Heart right ventricle (tissue), 16 donors: ENCODE measurements around the gene ST8SIA2. TPM values are rescaled to one million over a fixed set of nuclear protein-coding genes. Genes with fewer than 3 reads are reported as not detected.

Experiments
- ATAC-seq, 8 donors: fragments of 200-7000 bp; cut with Tn5 transposase; one replicate each; pipeline ENCODE4 v1.9.1; 2020; ENCODE audit warnings: mild to moderate bottlenecking in 8 of 8, moderate library complexity in 8 of 8, moderate number of reproducible peaks in 1 of 8
- DNase-seq, 2 donors: peaks; one replicate each; pipeline ENCODE4 v3.0.0-alpha.2; 2020
- H3K27ac ChIP-seq, 10 donors: fragments of 200-600 bp; sonication (generic) in 2 of 10; one replicate each; pipeline versions ENCODE4 v1.5.0 to v1.8.0; 2020 to 2022; ENCODE audit warnings: mild to moderate bottlenecking in 3 of 10
- H3K27me3 ChIP-seq, 7 donors: fragments of 200-600 bp; one replicate each; pipeline ENCODE4 v1.8.0; 2021 to 2022; ENCODE audit warnings: mild to moderate bottlenecking in 2 of 7
- H3K36me3 ChIP-seq, 9 donors: fragments of 200-600 bp; sonication (generic) in 1 of 9; one replicate each; pipeline versions ENCODE4 v1.5.0 to v1.8.0; 2020 to 2022; ENCODE audit warnings: mild to moderate bottlenecking in 2 of 9
- H3K4me1 ChIP-seq, 9 donors: fragments of 200-600 bp; sonication (generic) in 1 of 9; one replicate each; pipeline versions ENCODE4 v1.5.0 to v1.8.0; 2020 to 2022; ENCODE audit warnings: mild to moderate bottlenecking in 4 of 9
- H3K4me3 ChIP-seq, 10 donors: fragments of 200-600 bp; sonication (generic) in 2 of 10; one replicate each; pipeline versions ENCODE4 v1.5.0 to v1.8.0; 2020 to 2022; ENCODE audit warnings: mild to moderate bottlenecking in 7 of 10, moderate library complexity in 2 of 10
- H3K9me3 ChIP-seq, 11 donors: fragments of 200-600 bp in 10 of 11; sonication (generic) in 2 of 11; one replicate each; pipeline versions ENCODE4 v1.5.0 to v1.8.0; 2013 to 2022; ENCODE audit warnings: mild to moderate bottlenecking in 2 of 11, control low read depth in 1 of 11, moderate library complexity in 1 of 11
- WGBS, 2 donors: extraction: QIAGEN DNeasy Blood & Tissue Kit; methylation state at CpG; one replicate each; pipeline ENCODE4 v1.1.7; 2013; ENCODE audit warnings: inconsistent platforms in 1 of 2; 5-methylcytosine and 5-hydroxymethylcytosine counted together
- intact Hi-C, 10 donors: fragments of 100-400 bp; cut with DNase I; formaldehyde crosslinking; loops; one replicate each; pipeline versions ENCODE4 v1.11.1 to v1.14.2; 2022
- polyA plus RNA-seq, 2 donors: library from polyadenylated mRNA; stranded (reverse); fragments of 200-250 nt; gene quantifications; one replicate each; pipeline ENCODE4 v1.2.3, GENCODE V29; 2013
- total RNA-seq, 10 donors: library from RNA; stranded (reverse); fragmentation: NEBNext Ultra II Directional in 3 of 10; extraction: Animal tissue kit (Norgen Biotek cat#: 25700) in 3 of 10; gene quantifications; one replicate each; pipeline versions ENCODE4 v1.2.1 to v1.2.4, GENCODE V29; 2021 to 2023
- TF ChIP-seq, protein P1 (sequence below), 9 donors: fragments of 200-600 bp; sonication (generic) in 2 of 9; IDR thresholded peaks; one replicate each; pipeline versions ENCODE4 v1.5.0 to v1.8.0; 2021 to 2022; ENCODE audit warnings: antibody characterized with exemption in 9 of 9, mild to moderate bottlenecking in 5 of 9, moderate library complexity in 1 of 9
- donor health status: Arrhythmogenic right ventricular cardiomyopathy.
- donor health status: ischemic (EF 13 %, LVEDD 7.1; RV severe dilation, severe dysfunction).
- donor health status: healthy with polysubstance abuse.
- donor health status: DM: no; HTN: yes; CAD: no.
- donor health status: DM: no; HTN: no; CAD: no.
- donor health status: ischemic (EF 25% LVEDD 6.9; RV normal size, moderate dysfunction).
- donor health status: ischemic (EF 25% LVEDD 5.7; RV mildly dilated, moderate dysfunction).
- donor health status: healthy.
- donor health status: DM: yes; HTN: yes; CAD: no.
- donor health status: Ischemic cardiomyopathy.
- donor health status: ischemic (EF 35%, LVEDD 5.7; RV mildly dilated, moderate dysfunction).
- donor health status: nonischemic (EF 11% LVEDD 7.7; RV severe dilation, severe dysfunction).
- donor health status: DM: yes; HTN: yes; CAD: no.
- donor health status: PGD.
- donor health status: ischemic (EF 29% LVEDD 5.4; RV normal size, mild dysfunction).
- donor health status: nonischemic (EF 23%, LVEDD 6.1; RV moderate dilation, normal function).

ST8SIA2 gene
- total and polyA plus RNA-seq, 12 donors: 0.23 to 12.2 (median 3.2) TPM

DNA sequence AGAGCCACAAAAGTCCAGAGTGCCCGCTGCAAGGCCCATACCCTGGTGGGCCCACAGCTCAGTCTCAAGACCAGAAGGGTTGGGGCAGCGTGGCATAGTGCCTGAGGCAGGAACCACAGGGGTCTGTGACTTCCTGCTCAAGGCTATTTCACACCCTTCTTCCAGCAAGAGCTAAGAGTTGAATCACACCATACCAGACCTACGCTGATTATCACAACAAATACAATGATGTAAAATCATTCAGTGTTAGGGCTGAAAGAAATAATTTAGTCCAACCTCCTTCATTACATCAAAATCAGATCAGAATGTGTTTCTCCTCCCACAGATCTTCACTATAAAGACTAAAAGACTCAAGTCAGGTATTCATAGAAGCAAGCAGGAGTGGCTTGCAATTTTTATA, 27.8 kb upstream of the ST8SIA2 start:
- Histone ChIP-seq H3K36me3 (no peaks in the 10 kb centered on the region), H3K27me3 (peaks cover 0 to 8% (median 4%) of the 10 kb centered on the region in 7 donors), H3K4me3 (no peak overlapping the region), H3K9me3 (no peaks in the 10 kb centered on the region), H3K27ac (no peak overlapping the region), H3K4me1 (no peaks in the 10 kb centered on the region)
- TF ChIP-seq, protein P1, sequence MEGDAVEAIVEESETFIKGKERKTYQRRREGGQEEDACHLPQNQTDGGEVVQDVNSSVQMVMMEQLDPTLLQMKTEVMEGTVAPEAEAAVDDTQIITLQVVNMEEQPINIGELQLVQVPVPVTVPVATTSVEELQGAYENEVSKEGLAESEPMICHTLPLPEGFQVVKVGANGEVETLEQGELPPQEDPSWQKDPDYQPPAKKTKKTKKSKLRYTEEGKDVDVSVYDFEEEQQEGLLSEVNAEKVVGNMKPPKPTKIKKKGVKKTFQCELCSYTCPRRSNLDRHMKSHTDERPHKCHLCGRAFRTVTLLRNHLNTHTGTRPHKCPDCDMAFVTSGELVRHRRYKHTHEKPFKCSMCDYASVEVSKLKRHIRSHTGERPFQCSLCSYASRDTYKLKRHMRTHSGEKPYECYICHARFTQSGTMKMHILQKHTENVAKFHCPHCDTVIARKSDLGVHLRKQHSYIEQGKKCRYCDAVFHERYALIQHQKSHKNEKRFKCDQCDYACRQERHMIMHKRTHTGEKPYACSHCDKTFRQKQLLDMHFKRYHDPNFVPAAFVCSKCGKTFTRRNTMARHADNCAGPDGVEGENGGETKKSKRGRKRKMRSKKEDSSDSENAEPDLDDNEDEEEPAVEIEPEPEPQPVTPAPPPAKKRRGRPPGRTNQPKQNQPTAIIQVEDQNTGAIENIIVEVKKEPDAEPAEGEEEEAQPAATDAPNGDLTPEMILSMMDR (IDR thresholded peaks at IDR 0.05): no peak
- intact Hi-C loops: no loop called here
- ATAC-seq (no peak), DNase-seq (no peak)
- 51 to 78% methylated on average over 3 of the region's 3 CpGs for WGBS, 2 donors

DNA sequence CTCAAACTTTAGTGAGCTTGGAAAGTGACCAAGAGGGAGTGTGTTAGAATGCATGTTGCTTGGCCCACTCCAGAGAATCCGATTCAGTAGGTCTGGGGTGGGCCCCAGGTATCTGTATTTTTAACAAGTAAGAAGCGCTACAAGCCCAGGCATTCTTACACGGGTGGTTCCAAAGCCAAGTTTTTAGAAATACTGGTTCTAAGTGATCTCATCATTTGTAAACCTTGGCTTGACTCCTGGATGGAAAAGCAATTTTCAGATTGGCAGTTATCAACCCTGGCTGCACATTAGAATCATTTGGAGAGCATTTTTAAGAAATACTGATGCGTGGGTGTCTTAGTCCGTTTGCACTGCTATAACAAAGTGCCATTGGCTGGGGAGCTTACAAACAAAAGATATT, 27.3 kb upstream of the ST8SIA2 start:
- Histone ChIP-seq H3K4me1 (no peaks in the 10 kb centered on the region), H3K27me3 (peaks cover 0 to 7% (median 4%) of the 10 kb centered on the region in 7 donors), H3K27ac (no peak overlapping the region), H3K4me3 (no peak overlapping the region), H3K36me3 (no peaks in the 10 kb centered on the region), H3K9me3 (no peaks in the 10 kb centered on the region)
- whole genome bisulfite sequencing, 2 donors: 84 to 85% methylated on average over 5 of the region's 5 CpGs
- intact Hi-C loops: no loop called here
- TF ChIP-seq, protein P1 (IDR thresholded peaks at IDR 0.05): no peak
- ATAC-seq (no peak), DNase-seq (no peak)

DNA sequence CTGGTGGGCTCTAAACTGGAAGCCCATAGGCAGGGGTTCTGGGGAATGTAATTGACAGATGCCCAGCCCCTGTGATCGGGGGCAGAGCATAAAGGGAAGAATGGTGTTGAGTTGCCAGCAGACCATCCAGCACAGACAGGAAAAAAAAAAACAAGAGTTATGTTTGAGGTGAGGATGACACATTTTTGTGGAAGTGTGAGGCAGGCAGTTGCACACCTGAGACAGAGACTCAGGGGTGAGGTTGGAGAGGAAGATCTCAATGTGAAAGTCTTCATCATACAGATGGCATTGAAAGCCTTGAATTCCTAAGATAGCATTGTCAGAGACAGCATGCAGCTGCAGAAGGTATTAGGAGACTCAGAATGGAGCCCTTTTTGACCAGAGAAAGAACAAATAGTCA, 18.6 kb upstream of the ST8SIA2 start:
- Histone ChIP-seq H3K36me3 (no peaks in the 10 kb centered on the region), H3K4me1 (peaks cover 0 to 22% (median 0%) of the 10 kb centered on the region in 9 donors), H3K27me3 (peaks cover 0 to 10% (median 0%) of the 10 kb centered on the region in 7 donors), H3K4me3 (no peak overlapping the region), H3K9me3 (peaks cover 0 to 9% (median 0%) of the 10 kb centered on the region in 11 donors), H3K27ac (no peak overlapping the region)
- intact Hi-C loops: loop anchor here in 2 of 10 donors (5.0 kb wide), 1 partner anchor 93 kb away; no protein-coding TSS in a partner anchor
- WGBS, 2 donors: 51 to 85% methylated on average over 1 of the region's 1 CpG
- TF ChIP-seq, protein P1 (IDR thresholded peaks at IDR 0.05): no peak
- DNase-seq (no peak), ATAC-seq (no peak)

DNA sequence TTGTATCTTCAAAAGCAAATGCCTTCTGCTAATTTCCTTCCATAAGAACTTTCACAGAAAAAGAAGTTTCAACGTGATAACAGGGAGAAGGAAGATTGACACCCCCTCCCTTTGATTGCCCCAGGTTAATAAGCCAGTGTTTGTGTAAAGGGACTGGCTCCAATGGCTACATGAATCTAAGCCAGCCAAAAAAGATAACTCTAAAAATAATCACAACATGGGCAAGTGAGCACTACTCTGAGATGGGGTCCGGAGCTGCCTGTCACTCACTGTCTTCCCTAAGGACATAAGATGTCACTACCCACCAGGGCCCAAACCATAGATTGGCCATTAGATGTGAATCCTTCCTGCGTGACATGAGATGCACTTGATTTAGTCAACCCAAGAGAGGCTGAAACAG, 17.6 kb upstream of the ST8SIA2 start:
- TF ChIP-seq, protein P1 (IDR thresholded peaks at IDR 0.05): no peak
- no peak overlapping the region for H3K4me3 ChIP-seq
- peaks cover 0 to 22% (median 0%) of the 10 kb centered on the region in 9 donors for H3K4me1 ChIP-seq
- H3K27me3 ChIP-seq: peaks cover 0 to 10% (median 0%) of the 10 kb centered on the region in 7 donors
- no peak for DNase-seq
- 46 to 50% methylated on average over 3 of the region's 3 CpGs for WGBS, 2 donors
- no peaks in the 10 kb centered on the region for H3K36me3 ChIP-seq
- peak in 4 of 8 donors; percentile 45 to 70 (median 58) for ATAC-seq
- no peak overlapping the region for H3K27ac ChIP-seq
- peaks cover 0 to 12% (median 4%) of the 10 kb centered on the region in 11 donors for H3K9me3 ChIP-seq
- intact Hi-C loops: loop anchor here in 2 of 10 donors (5.0 kb wide), 1 partner anchor 94 kb away; no protein-coding TSS in a partner anchor
